GM19468 (cell line): ENCODE results near the gene ZC3H7B.

Experiments used
- ATAC-seq: cut with Tn5 transposase; IDR thresholded peaks from one replicate; pipeline ENCODE4 v1.9.1; 2021; ENCODE audit warnings: mild to moderate bottlenecking, moderate library complexity, moderate number of reproducible peaks; ENCODE audit not compliant: unreplicated experiment; ENCODE audit errors: extremely low read depth

ZC3H7B gene

GRCh38 chr22:41408665-41409064 lies 107.3 kb downstream of the ZC3H7B start:
- no peak for ATAC-seq
